Measurements from ENCODE around the gene RASSF8.
"Not testable (repeated sequence)": the region's sequence is repeated elsewhere in the genome, so short reads cannot be mapped to it uniquely, and the experiment has no call there.

Gene RASSF8

DNA sequence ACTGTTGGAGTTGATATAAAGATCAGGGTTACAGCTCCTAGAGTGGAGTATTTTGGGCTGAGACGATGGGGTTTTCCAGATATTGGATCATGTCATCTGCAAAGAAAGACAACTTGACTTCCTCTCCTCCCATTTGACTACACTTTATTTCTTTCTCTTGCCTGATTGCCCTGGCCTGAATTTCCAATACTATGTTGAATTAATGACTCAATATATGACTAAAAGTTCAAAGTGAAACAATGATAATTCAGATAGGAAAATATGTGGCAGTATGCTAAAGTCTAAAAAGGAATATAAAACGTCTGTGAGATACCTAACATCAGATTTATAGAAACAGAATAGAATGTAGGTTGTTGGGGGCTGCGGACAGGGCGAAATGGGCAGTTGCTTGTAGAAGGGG, 94.2 kb downstream of the RASSF8 start:
- no peak overlapping the region for H3K4me3 ChIP-seq (ENCODE audit: low read length)
- DNase-seq (ENCODE audit: low read depth) = no peak
- TF ChIP-seq, protein P1, sequence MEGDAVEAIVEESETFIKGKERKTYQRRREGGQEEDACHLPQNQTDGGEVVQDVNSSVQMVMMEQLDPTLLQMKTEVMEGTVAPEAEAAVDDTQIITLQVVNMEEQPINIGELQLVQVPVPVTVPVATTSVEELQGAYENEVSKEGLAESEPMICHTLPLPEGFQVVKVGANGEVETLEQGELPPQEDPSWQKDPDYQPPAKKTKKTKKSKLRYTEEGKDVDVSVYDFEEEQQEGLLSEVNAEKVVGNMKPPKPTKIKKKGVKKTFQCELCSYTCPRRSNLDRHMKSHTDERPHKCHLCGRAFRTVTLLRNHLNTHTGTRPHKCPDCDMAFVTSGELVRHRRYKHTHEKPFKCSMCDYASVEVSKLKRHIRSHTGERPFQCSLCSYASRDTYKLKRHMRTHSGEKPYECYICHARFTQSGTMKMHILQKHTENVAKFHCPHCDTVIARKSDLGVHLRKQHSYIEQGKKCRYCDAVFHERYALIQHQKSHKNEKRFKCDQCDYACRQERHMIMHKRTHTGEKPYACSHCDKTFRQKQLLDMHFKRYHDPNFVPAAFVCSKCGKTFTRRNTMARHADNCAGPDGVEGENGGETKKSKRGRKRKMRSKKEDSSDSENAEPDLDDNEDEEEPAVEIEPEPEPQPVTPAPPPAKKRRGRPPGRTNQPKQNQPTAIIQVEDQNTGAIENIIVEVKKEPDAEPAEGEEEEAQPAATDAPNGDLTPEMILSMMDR (conservative IDR thresholded peaks at IDR 0.05; ENCODE audit: low read depth, low read length) = no peak

DNA sequence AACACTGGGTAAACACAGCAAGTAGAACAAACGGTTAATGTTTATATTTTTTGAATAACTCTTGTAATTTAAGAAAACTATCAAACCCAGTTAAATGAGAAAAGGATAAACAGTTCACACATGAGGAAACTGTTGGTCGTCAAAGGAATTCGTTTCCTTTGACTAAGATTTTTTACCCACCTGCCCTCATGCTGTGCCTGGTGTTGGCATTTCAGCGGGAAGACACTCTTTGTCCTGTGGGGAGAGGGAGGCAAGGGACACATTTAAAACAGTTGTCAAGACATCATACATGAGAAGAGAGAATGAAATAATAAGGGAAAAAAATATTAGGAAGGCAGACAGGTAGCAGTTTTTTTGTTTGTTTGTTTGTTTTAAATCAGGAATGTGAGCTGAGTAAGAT, 95.9 kb downstream of the RASSF8 start:
- no peak overlapping the region for H3K4me3 ChIP-seq (ENCODE audit: low read length)
- no peak for DNase-seq (ENCODE audit: low read depth)
- TF ChIP-seq, protein P1 (conservative IDR thresholded peaks at IDR 0.05; ENCODE audit: low read depth, low read length) = no peak

DNA sequence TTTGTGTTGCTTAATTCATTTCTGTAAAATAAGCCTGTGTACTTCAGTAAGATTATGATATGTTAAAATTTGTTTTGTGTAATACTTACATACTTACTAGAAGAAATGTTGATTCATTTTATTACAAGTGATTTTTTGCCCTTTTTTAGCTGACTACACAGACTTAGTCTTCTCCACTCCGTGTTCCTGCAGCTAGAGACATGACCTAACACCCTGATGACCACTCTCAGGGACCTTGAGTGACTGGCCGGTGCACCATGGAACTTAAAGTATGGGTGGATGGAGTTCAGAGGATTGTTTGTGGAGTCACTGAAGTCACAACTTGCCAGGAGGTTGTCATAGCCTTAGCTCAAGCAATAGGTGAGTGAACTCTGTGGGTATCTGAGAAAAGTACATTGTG, 96.6 kb downstream of the RASSF8 start:
- TF ChIP-seq, protein P1 (conservative IDR thresholded peaks at IDR 0.05; ENCODE audit: low read depth, low read length) = no peak
- H3K4me3 ChIP-seq (ENCODE audit: low read length) = no peak overlapping the region
- DNase-seq (ENCODE audit: low read depth) = no peak

- no peak overlapping the region for H3K4me3 ChIP-seq (ENCODE audit: low read length)
- DNase-seq (ENCODE audit: low read depth) = peak; percentile 29
- TF ChIP-seq, protein P1 (conservative IDR thresholded peaks at IDR 0.05; ENCODE audit: low read depth, low read length) = no peak
Observed at GRCh38 chr12:26056335-26056734, 97.9 kb downstream of the RASSF8 start.

GRCh38 chr12:26057271-26057670, 98.8 kb downstream of the RASSF8 start:
- not testable (repeated sequence) for DNase-seq (ENCODE audit: low read depth); H3K4me3 ChIP-seq (ENCODE audit: low read length)

DNA sequence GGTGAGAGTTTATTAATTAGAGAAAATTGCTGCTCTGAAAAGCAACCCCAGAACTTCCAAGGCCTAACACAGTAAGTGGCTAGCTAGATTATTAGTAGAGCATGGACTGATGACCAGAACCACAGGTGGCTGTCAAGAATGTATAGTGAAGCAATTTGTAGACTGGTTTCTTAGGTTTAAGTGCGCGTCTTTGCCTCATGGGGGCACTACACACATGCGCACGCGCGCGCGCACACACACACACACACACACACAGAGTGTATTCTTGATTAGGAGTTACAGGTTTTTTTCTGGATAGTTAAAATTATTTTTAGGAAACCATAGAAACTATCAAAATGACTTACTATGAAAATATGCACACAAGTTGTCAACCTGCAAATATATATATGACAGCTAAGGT, 99.8 kb downstream of the RASSF8 start:
- no peak for DNase-seq (ENCODE audit: low read depth)
- no peak overlapping the region for H3K4me3 ChIP-seq (ENCODE audit: low read length)
- TF ChIP-seq, protein P1 (conservative IDR thresholded peaks at IDR 0.05; ENCODE audit: low read depth, low read length) = peak; percentile 19

DNA sequence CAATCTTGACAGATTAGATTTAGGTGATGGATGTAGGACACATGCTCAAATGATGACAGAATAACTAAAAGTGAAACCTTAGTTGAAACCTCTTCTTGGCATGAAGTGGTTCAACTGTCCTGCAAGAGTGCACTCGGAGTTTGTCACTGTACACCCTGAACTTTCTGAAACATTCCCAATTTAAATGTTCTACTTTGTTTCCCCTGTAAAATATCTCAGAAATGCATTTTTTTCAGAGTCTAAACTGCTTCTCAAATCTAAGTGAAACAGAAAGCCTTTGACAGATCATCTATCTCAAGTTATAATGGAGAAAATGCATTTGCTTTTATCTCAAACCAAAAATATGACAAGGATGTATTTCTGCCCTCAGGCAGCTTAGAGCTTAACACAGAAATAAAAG, 100.3 kb downstream of the RASSF8 start:
- H3K4me3 ChIP-seq (ENCODE audit: low read length) = no peak overlapping the region
- TF ChIP-seq, protein P1 (conservative IDR thresholded peaks at IDR 0.05; ENCODE audit: low read depth, low read length) = no peak
- DNase-seq (ENCODE audit: low read depth) = no peak

- H3K4me3 ChIP-seq (ENCODE audit: low read length) = no peak overlapping the region
- no peak for DNase-seq (ENCODE audit: low read depth)
- TF ChIP-seq, protein P1 (conservative IDR thresholded peaks at IDR 0.05; ENCODE audit: low read depth, low read length) = no peak
Observed at GRCh38 chr12:26062006-26062405, 103.5 kb downstream of the RASSF8 start.

Data from retinal pigment epithelial cell (primary cell).